Heart right ventricle (tissue), 16 donors: Measurements from ENCODE around the gene SLC16A14. TPM values are rescaled to one million over a fixed set of nuclear protein-coding genes. Genes with fewer than 3 reads are reported as not detected.

ENCODE experiments used
- ATAC-seq, 8 donors: fragments of 200-7000 bp; cut with Tn5 transposase; one replicate each; pipeline ENCODE4 v1.9.1; 2020; ENCODE audit warnings: mild to moderate bottlenecking in 8 of 8, moderate library complexity in 8 of 8, moderate number of reproducible peaks in 1 of 8
- DNase-seq, 2 donors: peaks; one replicate each; pipeline ENCODE4 v3.0.0-alpha.2; 2020
- H3K27ac ChIP-seq, 10 donors: fragments of 200-600 bp; sonication (generic) in 2 of 10; one replicate each; pipeline versions ENCODE4 v1.5.0 to v1.8.0; 2020 to 2022; ENCODE audit warnings: mild to moderate bottlenecking in 3 of 10
- H3K27me3 ChIP-seq, 7 donors: fragments of 200-600 bp; one replicate each; pipeline ENCODE4 v1.8.0; 2021 to 2022; ENCODE audit warnings: mild to moderate bottlenecking in 2 of 7
- H3K36me3 ChIP-seq, 9 donors: fragments of 200-600 bp; sonication (generic) in 1 of 9; one replicate each; pipeline versions ENCODE4 v1.5.0 to v1.8.0; 2020 to 2022; ENCODE audit warnings: mild to moderate bottlenecking in 2 of 9
- H3K4me1 ChIP-seq, 9 donors: fragments of 200-600 bp; sonication (generic) in 1 of 9; one replicate each; pipeline versions ENCODE4 v1.5.0 to v1.8.0; 2020 to 2022; ENCODE audit warnings: mild to moderate bottlenecking in 4 of 9
- H3K4me3 ChIP-seq, 10 donors: fragments of 200-600 bp; sonication (generic) in 2 of 10; one replicate each; pipeline versions ENCODE4 v1.5.0 to v1.8.0; 2020 to 2022; ENCODE audit warnings: mild to moderate bottlenecking in 7 of 10, moderate library complexity in 2 of 10
- H3K9me3 ChIP-seq, 11 donors: fragments of 200-600 bp in 10 of 11; sonication (generic) in 2 of 11; one replicate each; pipeline versions ENCODE4 v1.5.0 to v1.8.0; 2013 to 2022; ENCODE audit warnings: mild to moderate bottlenecking in 2 of 11, control low read depth in 1 of 11, moderate library complexity in 1 of 11
- CTCF ChIP-seq, 9 donors: fragments of 200-600 bp; sonication (generic) in 2 of 9; IDR thresholded peaks; one replicate each; pipeline versions ENCODE4 v1.5.0 to v1.8.0; 2021 to 2022; ENCODE audit warnings: antibody characterized with exemption in 9 of 9, mild to moderate bottlenecking in 5 of 9, moderate library complexity in 1 of 9
- WGBS, 2 donors: extraction: QIAGEN DNeasy Blood & Tissue Kit; methylation state at CpG; one replicate each; pipeline ENCODE4 v1.1.7; 2013; ENCODE audit warnings: inconsistent platforms in 1 of 2; 5-methylcytosine and 5-hydroxymethylcytosine counted together
- intact Hi-C, 10 donors: fragments of 100-400 bp; cut with DNase I; formaldehyde crosslinking; loops; one replicate each; pipeline versions ENCODE4 v1.11.1 to v1.14.2; 2022
- polyA plus RNA-seq, 2 donors: library from polyadenylated mRNA; stranded (reverse); fragments of 200-250 nt; gene quantifications; one replicate each; pipeline ENCODE4 v1.2.3, GENCODE V29; 2013
- total RNA-seq, 10 donors: library from RNA; stranded (reverse); fragmentation: NEBNext Ultra II Directional in 3 of 10; extraction: Animal tissue kit (Norgen Biotek cat#: 25700) in 3 of 10; gene quantifications; one replicate each; pipeline versions ENCODE4 v1.2.1 to v1.2.4, GENCODE V29; 2021 to 2023
- donor health status: Arrhythmogenic right ventricular cardiomyopathy.
- donor health status: ischemic (EF 13 %, LVEDD 7.1; RV severe dilation, severe dysfunction).
- donor health status: healthy with polysubstance abuse.
- donor health status: DM: no; HTN: yes; CAD: no.
- donor health status: DM: no; HTN: no; CAD: no.
- donor health status: ischemic (EF 25% LVEDD 6.9; RV normal size, moderate dysfunction).
- donor health status: ischemic (EF 25% LVEDD 5.7; RV mildly dilated, moderate dysfunction).
- donor health status: healthy.
- donor health status: DM: yes; HTN: yes; CAD: no.
- donor health status: Ischemic cardiomyopathy.
- donor health status: ischemic (EF 35%, LVEDD 5.7; RV mildly dilated, moderate dysfunction).
- donor health status: nonischemic (EF 11% LVEDD 7.7; RV severe dilation, severe dysfunction).
- donor health status: DM: yes; HTN: yes; CAD: no.
- donor health status: PGD.
- donor health status: ischemic (EF 29% LVEDD 5.4; RV normal size, mild dysfunction).
- donor health status: nonischemic (EF 23%, LVEDD 6.1; RV moderate dilation, normal function).

The SLC16A14 gene
- total and polyA plus RNA-seq, 12 donors = 0.87 to 4.8 (median 3.2) TPM

DNA sequence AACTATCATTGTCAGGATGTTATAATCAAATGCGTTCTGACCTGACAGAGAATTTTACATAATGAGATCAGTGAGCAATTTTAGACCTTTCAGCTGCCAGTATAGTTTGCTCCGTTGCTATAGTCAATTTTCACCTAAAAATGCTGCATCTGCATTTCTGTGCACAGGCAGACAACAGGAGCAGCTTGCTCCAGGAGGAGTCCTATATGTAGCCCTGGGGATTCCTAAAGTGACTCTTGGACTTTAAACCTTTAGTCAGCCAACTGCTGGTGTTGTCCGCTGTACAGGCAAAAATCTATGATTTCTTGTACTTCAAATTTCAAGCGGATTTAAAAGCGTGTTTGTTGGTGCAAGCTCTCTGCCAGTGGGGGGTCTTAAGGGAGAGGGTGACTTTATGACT lies 25.7 kb downstream of the SLC16A14 start:
- 78 to 87% methylated on average over 5 of the region's 5 CpGs for WGBS, 2 donors
- peaks cover 0 to 15% (median 0%) of the 10 kb centered on the region in 9 donors for H3K36me3 ChIP-seq
- no peaks in the 10 kb centered on the region for H3K27me3 ChIP-seq
- intact Hi-C loops = no loop called here
- no peak for ATAC-seq
- H3K4me1 ChIP-seq = no peaks in the 10 kb centered on the region
- H3K27ac ChIP-seq = no peak overlapping the region
- peaks cover 0 to 4% (median 0%) of the 10 kb centered on the region in 11 donors for H3K9me3 ChIP-seq
- H3K4me3 ChIP-seq = no peak overlapping the region
- DNase-seq = no peak
- TF ChIP-seq CTCF (IDR thresholded peaks at IDR 0.05) = no peak

DNA sequence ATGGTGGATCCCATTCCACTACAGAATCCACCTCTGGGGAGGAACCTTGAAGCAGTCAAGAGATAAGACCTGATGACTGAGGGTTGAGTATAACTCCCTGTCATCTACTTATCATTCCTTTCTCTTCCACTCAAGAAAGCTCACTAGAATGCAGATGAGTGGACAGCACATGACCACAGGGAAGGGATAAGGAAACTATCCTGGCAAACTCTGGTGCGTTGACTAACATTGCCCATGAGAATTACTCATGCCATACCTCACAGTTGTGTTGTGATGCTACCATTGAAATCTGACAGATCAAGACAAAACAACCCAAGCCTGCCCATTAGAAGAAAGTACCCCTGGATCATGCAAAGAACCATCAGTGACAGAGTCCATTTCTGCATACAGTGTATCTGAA lies 26.5 kb downstream of the SLC16A14 start:
- no peaks in the 10 kb centered on the region for H3K4me1 ChIP-seq
- H3K9me3 ChIP-seq = peaks cover 0 to 4% (median 0%) of the 10 kb centered on the region in 11 donors
- no peak for TF ChIP-seq CTCF (IDR thresholded peaks at IDR 0.05)
- no peak for DNase-seq
- H3K4me3 ChIP-seq = no peak overlapping the region
- intact Hi-C loops = no loop called here
- H3K36me3 ChIP-seq = peaks cover 0 to 16% (median 0%) of the 10 kb centered on the region in 9 donors
- H3K27me3 ChIP-seq = no peaks in the 10 kb centered on the region
- H3K27ac ChIP-seq = no peak overlapping the region
- WGBS, 2 donors = 83 to 100% methylated on average over 1 of the region's 1 CpG
- no peak for ATAC-seq

GRCh38 chr2:230023313-230023712 lies 45.4 kb downstream of the SLC16A14 start:
- H3K36me3 ChIP-seq = no peaks in the 10 kb centered on the region
- DNase-seq = no peak
- no peaks in the 10 kb centered on the region for H3K27me3 ChIP-seq
- H3K27ac ChIP-seq = no peak overlapping the region
- 92 to 100% methylated on average over 4 of the region's 4 CpGs for WGBS, 2 donors
- ATAC-seq = no peak
- no peaks in the 10 kb centered on the region for H3K4me1 ChIP-seq
- intact Hi-C loops = no loop called here
- no peak for TF ChIP-seq CTCF (IDR thresholded peaks at IDR 0.05)
- H3K4me3 ChIP-seq = no peak overlapping the region
- no peaks in the 10 kb centered on the region for H3K9me3 ChIP-seq

GRCh38 chr2:230019742-230020141 lies 49.0 kb downstream of the SLC16A14 start:
- 86 to 88% methylated on average over 3 of the region's 3 CpGs for WGBS, 2 donors

More at GRCh38 chr2:230019742-230020141, 49.0 kb downstream of the SLC16A14 start:
- Histone ChIP-seq H3K4me1 (no peaks in the 10 kb centered on the region), H3K36me3 (no peaks in the 10 kb centered on the region), H3K9me3 (peaks cover 0 to 13% (median 0%) of the 10 kb centered on the region in 11 donors), H3K27ac (no peak overlapping the region), H3K27me3 (no peaks in the 10 kb centered on the region), H3K4me3 (no peak overlapping the region)
- ATAC-seq = no peak
- TF ChIP-seq CTCF (IDR thresholded peaks at IDR 0.05) = no peak
- intact Hi-C loops = no loop called here
- DNase-seq = no peak
